Measurements from ENCODE around the gene IMPDH1.

The IMPDH1 gene

GRCh38 chr7:128359939-128360338 is 49.8 kb downstream of the IMPDH1 start:
- DNase-seq (ENCODE audit: low spot score), result no peak

GRCh38 chr7:128359336-128359735 is 50.4 kb downstream of the IMPDH1 start:
- DNase-seq (ENCODE audit: low spot score), result no peak

- DNase-seq (ENCODE audit: low spot score), result no peak
These were observed 51.5 kb downstream of the IMPDH1 start for GRCh38 chr7:128358233-128358632.

GRCh38 chr7:128357217-128357613 is 52.6 kb downstream of the IMPDH1 start:
- no peak for DNase-seq (ENCODE audit: low spot score)

GRCh38 chr7:128356546-128357216 is 53.1 kb downstream of the IMPDH1 start:
- no peak for DNase-seq (ENCODE audit: low spot score)

GRCh38 chr7:128353610-128354009 is 56.2 kb downstream of the IMPDH1 start:
- DNase-seq (ENCODE audit: low spot score), result no peak

GRCh38 chr7:128353189-128353588 is 56.6 kb downstream of the IMPDH1 start:
- no peak for DNase-seq (ENCODE audit: low spot score)

- no peak for DNase-seq (ENCODE audit: low spot score)
These were observed 57.1 kb downstream of the IMPDH1 start for GRCh38 chr7:128352636-128353035.

- no peak for DNase-seq (ENCODE audit: low spot score)
These were observed 57.6 kb downstream of the IMPDH1 start for GRCh38 chr7:128352153-128352537.

GRCh38 chr7:128351296-128352152 is 58.3 kb downstream of the IMPDH1 start:
- DNase-seq (ENCODE audit: low spot score), result peak; percentile 44

GRCh38 chr7:128350708-128351295 is 59.0 kb downstream of the IMPDH1 start:
- no peak for DNase-seq (ENCODE audit: low spot score)

GRCh38 chr7:128349466-128349825 is 60.3 kb downstream of the IMPDH1 start:
- no peak for DNase-seq (ENCODE audit: low spot score)

GRCh38 chr7:128347647-128348097 is 62.1 kb downstream of the IMPDH1 start:
- DNase-seq (ENCODE audit: low spot score), result no peak

GRCh38 chr7:128344431-128344774 is 65.4 kb downstream of the IMPDH1 start:
- DNase-seq (ENCODE audit: low spot score), result no peak

GRCh38 chr7:128343554-128344430 is 66.0 kb downstream of the IMPDH1 start, which contains the start of gene RBM28:
Gene RBM28 (minus strand): TSS chr7:128343908. CDS start chr7:128343793, 115 bp downstream.
- DNase-seq (ENCODE audit: low spot score), result peak; percentile 92
